Bone marrow (tissue), 2 donors: ENCODE measurements around the gene RGS10.
"Not testable (repeated sequence)": the region's sequence is repeated elsewhere in the genome, so short reads cannot be mapped to it uniquely, and the experiment has no call there.

Experiments used
- DNase-seq, 2 donors: peaks; one replicate each; lab custom pipeline; 2025; lab: John Stamatoyannopoulos, UW

RGS10 gene

GRCh38 chr10:119468542-119469324 lies 73.8 kb downstream of the RGS10 start:
- DNase-seq: no peak

GRCh38 chr10:119466655-119467054 lies 75.9 kb downstream of the RGS10 start:
- peak in 1 of 2 donors; percentile 11 for DNase-seq

- DNase-seq: no peak
Measured at GRCh38 chr10:119466076-119466475, 76.4 kb downstream of the RGS10 start.

GRCh38 chr10:119465085-119465484 lies 77.4 kb downstream of the RGS10 start:
- DNase-seq: no peak

GRCh38 chr10:119463195-119463594 lies 79.3 kb downstream of the RGS10 start:
- DNase-seq: not testable (repeated sequence)

- no peak for DNase-seq
Measured at GRCh38 chr10:119462773-119463172, 79.7 kb downstream of the RGS10 start.

GRCh38 chr10:119461923-119462322 lies 80.6 kb downstream of the RGS10 start:
- no peak for DNase-seq

- DNase-seq: no peak
Measured at GRCh38 chr10:119461380-119461779, 81.1 kb downstream of the RGS10 start.

- no peak for DNase-seq
Measured at GRCh38 chr10:119460369-119461195, 81.9 kb downstream of the RGS10 start.

GRCh38 chr10:119459681-119460340 lies 82.7 kb downstream of the RGS10 start:
- no peak for DNase-seq

- DNase-seq: no peak
Measured at GRCh38 chr10:119457966-119458766, 84.4 kb downstream of the RGS10 start.

GRCh38 chr10:119456435-119456810 lies 86.1 kb downstream of the RGS10 start:
- no peak for DNase-seq

- DNase-seq: no peak
Measured at GRCh38 chr10:119455609-119456434, 86.7 kb downstream of the RGS10 start.

- no peak for DNase-seq
Measured at GRCh38 chr10:119454990-119455389, 87.5 kb downstream of the RGS10 start.

- DNase-seq: no peak
Measured at GRCh38 chr10:119454316-119454715, 88.2 kb downstream of the RGS10 start.

- no peak for DNase-seq
Measured at GRCh38 chr10:119453313-119453712, 89.2 kb downstream of the RGS10 start.

- DNase-seq: no peak
Measured at GRCh38 chr10:119452396-119452795, 90.1 kb downstream of the RGS10 start.

- DNase-seq: no peak
Measured at GRCh38 chr10:119451300-119451896, 91.1 kb downstream of the RGS10 start.

- no peak for DNase-seq
Measured at GRCh38 chr10:119450606-119451299, 91.8 kb downstream of the RGS10 start.
